BLaER1 (cell line): Measurements from ENCODE around the gene SPINT3.
"Not testable (repeated sequence)": the region's sequence is repeated elsewhere in the genome, so short reads cannot be mapped to it uniquely, and the experiment has no call there.

Experiments used
- H3K27ac ChIP-seq: shearing (Covaris generic); formaldehyde crosslinking; 2 replicates; pipeline ENCODE4 v1.8.1; 2022
- H3K27me3 ChIP-seq: shearing (Covaris generic); formaldehyde crosslinking; 2 replicates; pipeline ENCODE4 v1.8.1; 2022
- H3K36me3 ChIP-seq: shearing (Covaris generic); formaldehyde crosslinking; 2 replicates; pipeline ENCODE4 v1.8.1; 2022
- H3K4me1 ChIP-seq: shearing (Covaris generic); formaldehyde crosslinking; 2 replicates; pipeline ENCODE4 v1.8.1; 2022
- H3K4me2 ChIP-seq: shearing (Covaris generic); formaldehyde crosslinking; 2 replicates; pipeline ENCODE4 v1.8.1; 2022
- H3K4me3 ChIP-seq: shearing (Covaris generic); formaldehyde crosslinking; 2 replicates; pipeline ENCODE4 v1.8.1; 2022
- H3K9ac ChIP-seq: shearing (Covaris generic); formaldehyde crosslinking; 2 replicates; pipeline ENCODE4 v1.8.1; 2022
- H3K9me3 ChIP-seq: shearing (Covaris generic); formaldehyde crosslinking; 2 replicates; pipeline ENCODE4 v1.8.1; 2022
- H4K20me1 ChIP-seq: shearing (Covaris generic); formaldehyde crosslinking; 2 replicates; pipeline ENCODE4 v1.8.1; 2022
- Cebpa-rat ChIP-seq: shearing (Covaris generic); IDR thresholded peaks from 2 replicates; pipeline ENCODE4 v1.8.1; 2022

SPINT3 gene

GRCh38 chr20:45479822-45480221 lies 35.6 kb downstream of the SPINT3 start:
- TF ChIP-seq Cebpa-rat, result no peak
- H3K4me3 ChIP-seq, result no peak overlapping the region
- H3K9me3 ChIP-seq, result no peaks in the 10 kb centered on the region
- peaks cover 6% of the 10 kb centered on the region; the same call in 1 of the 2 replicates for H3K4me1 ChIP-seq
- no peaks in the 10 kb centered on the region for H4K20me1 ChIP-seq
- H3K36me3 ChIP-seq, result no peaks in the 10 kb centered on the region
- no peak overlapping the region for H3K9ac ChIP-seq
- no peak overlapping the region for H3K4me2 ChIP-seq
- no peaks in the 10 kb centered on the region for H3K27me3 ChIP-seq
- no peak overlapping the region for H3K27ac ChIP-seq

GRCh38 chr20:45477530-45478148 lies 37.8 kb downstream of the SPINT3 start:
- not testable (repeated sequence) for H3K4me2 ChIP-seq, H3K9ac ChIP-seq, H3K27ac ChIP-seq, H3K36me3 ChIP-seq, H3K4me1 ChIP-seq, H3K27me3 ChIP-seq, H3K9me3 ChIP-seq, H3K4me3 ChIP-seq, H4K20me1 ChIP-seq

GRCh38 chr20:45472286-45472685 lies 43.1 kb downstream of the SPINT3 start:
- H3K27ac ChIP-seq, H3K4me3 ChIP-seq, H3K9ac ChIP-seq, H3K36me3 ChIP-seq, H3K4me2 ChIP-seq, H4K20me1 ChIP-seq, H3K9me3 ChIP-seq: not testable (repeated sequence)
- H3K4me1 ChIP-seq, result peaks cover 24% of the 10 kb centered on the region
- peaks cover 26% of the 10 kb centered on the region for H3K27me3 ChIP-seq

- Histone ChIP-seq H3K4me3 (peak overlapping the region; percentile 71), H3K4me1 (peaks cover 24% of the 10 kb centered on the region), H3K4me2 (peak overlapping the region; percentile 99), H3K9me3 (no peaks in the 10 kb centered on the region), H4K20me1 (no peaks in the 10 kb centered on the region), H3K27me3 (peaks cover 26% of the 10 kb centered on the region), H3K27ac (peak overlapping the region; percentile 71), H3K36me3 (no peaks in the 10 kb centered on the region), H3K9ac (peak overlapping the region; percentile 71)
- TF ChIP-seq Cebpa-rat, result no peak
Measured at GRCh38 chr20:45470937-45471336, 44.5 kb downstream of the SPINT3 start.

GRCh38 chr20:45470262-45470931 lies 45.0 kb downstream of the SPINT3 start:
- Histone ChIP-seq H3K9ac (peak overlapping the region; percentile 71), H3K4me1 (peaks cover 24% of the 10 kb centered on the region), H3K4me3 (peak overlapping the region; percentile 71), H3K27me3 (peaks cover 26% of the 10 kb centered on the region), H3K4me2 (peak overlapping the region; percentile 99), H3K27ac (peak overlapping the region; percentile 71), H3K9me3 (no peaks in the 10 kb centered on the region), H3K36me3 (no peaks in the 10 kb centered on the region), H4K20me1 (no peaks in the 10 kb centered on the region)
- TF ChIP-seq Cebpa-rat, result no peak

- H3K9me3 ChIP-seq, result no peaks in the 10 kb centered on the region
- no peak for TF ChIP-seq Cebpa-rat
- peak within 1 kb of the TSS; percentile 71 for H3K27ac ChIP-seq
- H3K4me2 ChIP-seq, result peak within 1 kb of the TSS; percentile 99
- peaks cover 24% of the 10 kb centered on the region for H3K4me1 ChIP-seq
- peaks cover 26% of the 10 kb centered on the region for H3K27me3 ChIP-seq
- H3K9ac ChIP-seq, result peak within 1 kb of the TSS; percentile 71
- H3K36me3 ChIP-seq, result no peaks in the 10 kb centered on the region
- H3K4me3 ChIP-seq, result peak within 1 kb of the TSS; percentile 71
- H4K20me1 ChIP-seq, result no peaks in the 10 kb centered on the region
Measured at GRCh38 chr20:45469336-45470261, 45.8 kb downstream of the SPINT3 start, which contains the start of gene WFDC2. WFDC2 (plus strand) TSS chr20:45469753; CDS start chr20:45469782, 29 bp downstream.

GRCh38 chr20:45467861-45468260 lies 47.6 kb downstream of the SPINT3 start:
- Histone ChIP-seq H3K4me2 (no peak overlapping the region), H3K4me3 (no peak overlapping the region), H3K9me3 (no peaks in the 10 kb centered on the region), H3K36me3 (no peaks in the 10 kb centered on the region), H3K9ac (no peak overlapping the region), H3K4me1 (peaks cover 24% of the 10 kb centered on the region), H4K20me1 (no peaks in the 10 kb centered on the region), H3K27me3 (peaks cover 26% of the 10 kb centered on the region), H3K27ac (no peak overlapping the region)
- TF ChIP-seq Cebpa-rat, result no peak

GRCh38 chr20:45467172-45467571 lies 48.2 kb downstream of the SPINT3 start:
- Histone ChIP-seq H3K4me2 (no peak overlapping the region), H3K4me1 (peaks cover 24% of the 10 kb centered on the region), H3K9ac (no peak overlapping the region), H3K27me3 (peaks cover 26% of the 10 kb centered on the region), H4K20me1 (no peaks in the 10 kb centered on the region), H3K36me3 (no peaks in the 10 kb centered on the region), H3K4me3 (no peak overlapping the region), H3K27ac (no peak overlapping the region), H3K9me3 (no peaks in the 10 kb centered on the region)
- TF ChIP-seq Cebpa-rat, result no peak

GRCh38 chr20:45465491-45466266 lies 49.7 kb downstream of the SPINT3 start:
- Histone ChIP-seq H3K4me3 (no peak overlapping the region), H3K4me2 (no peak overlapping the region), H3K4me1 (peaks cover 18% of the 10 kb centered on the region), H3K36me3 (no peaks in the 10 kb centered on the region), H3K9ac (no peak overlapping the region), H4K20me1 (no peaks in the 10 kb centered on the region), H3K27ac (no peak overlapping the region), H3K27me3 (peaks cover 19% of the 10 kb centered on the region), H3K9me3 (no peaks in the 10 kb centered on the region)
- TF ChIP-seq Cebpa-rat, result no peak
